NCI-H510A treated with DMSO at 0.1 percent for 48 hours (cell line): ENCODE results near the gene ARHGAP45.

Experiments
- DNase-seq: peaks from one replicate; lab custom pipeline; 2025; lab: John Stamatoyannopoulos, UW

ARHGAP45 gene

DNA sequence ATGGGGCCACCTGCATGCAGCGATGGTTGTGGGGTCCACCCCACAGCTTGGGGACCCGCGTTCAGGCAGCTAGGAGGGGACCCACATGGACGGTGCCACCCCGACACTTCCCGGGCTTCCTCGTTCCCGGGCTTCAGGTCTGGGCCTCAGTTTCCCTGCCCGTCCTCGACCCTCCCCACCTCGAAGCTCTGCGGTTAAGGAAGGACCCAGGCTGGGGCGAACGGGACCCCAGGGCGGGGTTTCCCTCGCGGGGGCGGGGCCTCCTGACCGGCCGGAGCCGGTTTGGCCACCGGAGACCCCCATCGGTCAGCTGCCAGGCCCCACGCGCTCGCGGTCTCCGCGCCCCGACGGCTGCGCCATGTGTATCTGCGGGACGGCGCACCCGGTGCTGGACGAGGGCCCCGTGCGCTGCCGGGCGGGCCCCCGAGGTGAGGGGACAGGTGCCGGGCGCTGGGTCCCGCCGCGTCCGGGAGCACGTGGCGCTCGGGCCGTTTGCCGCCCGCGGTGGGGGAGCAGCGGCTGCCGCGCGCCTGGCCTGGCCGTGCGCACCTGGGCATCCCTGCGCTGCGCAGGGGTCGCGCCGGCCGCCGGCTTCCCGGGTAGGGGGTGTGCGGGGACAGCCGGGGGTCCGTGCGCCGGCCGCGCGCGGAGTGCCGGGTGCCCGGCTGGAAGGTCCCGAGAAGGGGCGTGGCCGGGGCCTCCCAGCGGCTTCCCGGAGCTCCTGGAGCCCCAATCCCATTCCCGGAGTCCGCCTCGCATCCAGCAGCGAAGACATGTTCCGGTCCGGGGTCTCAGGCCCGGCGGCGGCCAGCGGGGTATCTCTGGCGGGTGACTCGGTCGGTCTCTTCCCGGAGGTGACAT, 4.2 kb downstream of the ARHGAP45 start:
- DNase-seq, result no peak

DNA sequence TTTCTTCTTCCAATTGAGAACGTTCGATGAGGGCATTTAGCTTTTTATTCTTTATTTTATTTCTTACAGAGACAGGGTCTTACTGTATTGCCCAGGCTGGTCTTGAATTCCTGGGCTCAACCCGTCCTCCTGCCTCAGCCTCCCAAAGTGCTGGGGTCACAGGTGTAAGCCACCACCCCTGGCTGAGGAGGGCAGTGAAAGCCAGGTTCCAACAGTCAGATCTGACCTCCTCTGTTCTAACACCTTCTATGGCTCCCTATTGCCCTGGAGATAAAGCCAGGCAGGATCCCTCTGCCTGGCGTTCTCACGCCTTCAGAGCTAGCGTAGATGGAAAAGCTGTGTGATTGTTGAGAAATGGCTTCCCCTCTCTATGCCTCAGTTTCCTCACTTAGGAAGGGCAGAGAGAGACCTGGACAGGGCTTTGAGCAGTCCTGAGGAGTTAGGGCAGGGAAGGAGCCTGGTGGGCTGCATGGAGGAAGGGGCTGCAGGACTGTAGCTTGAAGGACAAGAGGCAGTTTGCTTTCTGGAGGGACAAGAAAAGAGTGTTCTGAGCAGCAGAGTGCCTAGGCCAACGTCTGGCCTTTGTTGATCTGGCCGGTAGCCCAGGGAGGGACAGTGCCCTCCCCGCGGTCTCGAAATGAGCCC, 5.5 kb downstream of the ARHGAP45 start:
- no peak for DNase-seq

DNA sequence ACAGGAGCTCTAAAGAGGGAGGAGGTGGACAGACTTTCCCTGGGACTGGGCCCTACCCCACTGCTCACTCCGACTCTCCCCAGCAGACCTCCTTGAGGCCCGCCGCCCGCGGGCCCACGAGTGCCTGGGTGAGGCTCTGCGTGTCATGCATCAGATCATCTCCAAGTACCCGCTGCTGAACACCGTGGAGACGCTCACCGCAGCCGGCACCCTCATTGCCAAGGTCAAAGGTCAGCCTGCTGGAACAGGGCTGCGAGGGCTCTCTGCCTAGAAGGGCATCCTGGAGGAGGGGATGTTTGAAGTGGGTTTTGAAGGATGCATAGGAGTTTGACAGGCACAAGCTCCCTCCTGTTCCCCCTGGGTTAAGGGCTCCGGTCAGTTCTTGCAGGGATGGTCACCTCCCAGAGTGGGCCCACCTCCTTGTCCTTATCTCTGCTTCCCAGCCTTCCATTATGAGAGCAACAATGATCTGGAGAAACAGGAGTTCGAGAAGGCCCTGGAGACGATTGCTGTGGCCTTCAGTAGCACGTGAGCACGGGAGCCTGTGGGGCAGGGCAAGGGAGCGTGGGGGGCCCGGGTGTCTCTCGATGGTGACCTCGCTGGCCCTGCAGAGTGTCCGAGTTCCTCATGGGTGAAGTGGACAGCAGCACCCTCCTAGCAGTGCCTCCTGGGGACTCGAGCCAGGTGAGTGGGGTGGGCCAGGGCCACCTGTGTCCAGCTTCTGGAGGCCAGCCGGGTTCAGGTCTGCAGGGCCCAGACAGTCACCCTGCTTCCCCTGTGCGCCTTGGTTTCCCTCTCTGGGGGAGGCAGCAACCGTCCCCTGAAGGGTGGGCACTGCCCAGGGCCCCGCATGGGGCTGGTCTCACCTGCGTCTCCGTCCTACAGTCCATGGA, 6.3 kb downstream of the ARHGAP45 start:
- DNase-seq, result no peak

- no peak for DNase-seq
These were observed 7.1 kb downstream of the ARHGAP45 start for GRCh38 chr19:1073956-1074517.

GRCh38 chr19:1074544-1075283, 7.7 kb downstream of the ARHGAP45 start:
- DNase-seq, result peak; percentile 56

DNA sequence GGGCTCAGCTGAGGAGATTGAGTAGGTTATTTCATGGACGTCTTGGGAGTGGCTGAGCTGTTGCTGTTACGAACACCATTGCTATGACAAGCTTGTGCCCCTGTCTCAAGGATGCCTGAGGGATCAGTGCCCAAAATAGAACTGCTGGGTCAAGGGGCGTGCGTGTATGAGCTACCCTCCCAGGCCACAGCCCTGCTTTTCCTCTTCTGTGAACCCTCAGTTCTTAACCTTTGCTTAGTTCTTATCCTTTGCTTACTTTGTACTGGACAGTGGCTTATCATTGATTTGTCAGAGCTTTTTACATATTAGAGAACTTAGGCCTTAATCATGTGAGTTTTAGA, 9.0 kb downstream of the ARHGAP45 start:
- no peak for DNase-seq

DNA sequence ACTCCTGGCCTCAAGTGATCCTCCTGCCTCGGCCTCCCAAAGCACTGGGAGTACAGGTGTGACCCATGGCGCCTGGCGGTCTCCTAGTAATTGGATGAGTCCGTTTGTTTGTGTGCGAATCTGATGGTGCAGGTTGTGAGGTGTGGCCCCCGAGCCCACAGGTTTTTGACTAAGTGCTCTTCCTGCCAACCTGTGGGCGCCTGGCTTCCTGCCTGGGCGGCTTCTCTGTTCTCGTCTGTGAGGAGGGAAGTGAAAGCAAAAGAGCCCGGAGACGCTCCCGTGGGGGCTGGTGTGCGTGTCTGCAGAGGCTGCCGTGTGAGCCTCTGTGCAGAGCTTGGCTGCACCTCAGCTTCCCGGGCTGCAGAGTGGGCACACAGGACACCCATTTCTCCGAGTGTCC, 10.0 kb downstream of the ARHGAP45 start:
- DNase-seq, result no peak

DNA sequence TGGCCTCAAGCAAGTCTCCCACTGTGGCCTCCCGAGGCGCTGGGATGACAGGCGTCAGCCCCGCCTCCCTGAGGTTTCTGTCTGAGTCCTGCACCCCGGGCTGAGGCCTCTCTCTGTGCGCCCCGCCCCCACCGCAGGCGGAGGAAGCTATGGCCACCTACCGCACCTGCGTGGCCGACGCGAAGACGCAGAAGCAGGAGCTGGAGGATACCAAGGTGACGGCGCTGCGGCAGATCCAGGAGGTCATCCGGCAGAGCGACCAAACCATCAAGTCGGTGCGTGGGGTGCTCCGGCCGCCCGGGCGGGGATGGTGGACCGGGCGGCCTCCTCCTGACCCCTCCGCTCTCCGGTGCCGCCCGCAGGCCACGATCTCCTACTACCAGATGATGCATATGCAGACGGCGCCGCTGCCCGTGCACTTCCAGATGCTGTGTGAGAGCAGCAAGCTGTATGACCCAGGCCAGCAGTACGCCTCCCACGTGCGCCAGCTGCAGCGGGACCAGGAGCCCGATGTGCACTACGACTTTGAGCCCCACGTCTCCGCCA, 12.7 kb downstream of the ARHGAP45 start:
- DNase-seq, result peak; percentile 66

GRCh38 chr19:1080360-1081161, 13.6 kb downstream of the ARHGAP45 start:
- DNase-seq, result no peak

GRCh38 chr19:1081301-1082164, 14.6 kb downstream of the ARHGAP45 start:
- no peak for DNase-seq

DNA sequence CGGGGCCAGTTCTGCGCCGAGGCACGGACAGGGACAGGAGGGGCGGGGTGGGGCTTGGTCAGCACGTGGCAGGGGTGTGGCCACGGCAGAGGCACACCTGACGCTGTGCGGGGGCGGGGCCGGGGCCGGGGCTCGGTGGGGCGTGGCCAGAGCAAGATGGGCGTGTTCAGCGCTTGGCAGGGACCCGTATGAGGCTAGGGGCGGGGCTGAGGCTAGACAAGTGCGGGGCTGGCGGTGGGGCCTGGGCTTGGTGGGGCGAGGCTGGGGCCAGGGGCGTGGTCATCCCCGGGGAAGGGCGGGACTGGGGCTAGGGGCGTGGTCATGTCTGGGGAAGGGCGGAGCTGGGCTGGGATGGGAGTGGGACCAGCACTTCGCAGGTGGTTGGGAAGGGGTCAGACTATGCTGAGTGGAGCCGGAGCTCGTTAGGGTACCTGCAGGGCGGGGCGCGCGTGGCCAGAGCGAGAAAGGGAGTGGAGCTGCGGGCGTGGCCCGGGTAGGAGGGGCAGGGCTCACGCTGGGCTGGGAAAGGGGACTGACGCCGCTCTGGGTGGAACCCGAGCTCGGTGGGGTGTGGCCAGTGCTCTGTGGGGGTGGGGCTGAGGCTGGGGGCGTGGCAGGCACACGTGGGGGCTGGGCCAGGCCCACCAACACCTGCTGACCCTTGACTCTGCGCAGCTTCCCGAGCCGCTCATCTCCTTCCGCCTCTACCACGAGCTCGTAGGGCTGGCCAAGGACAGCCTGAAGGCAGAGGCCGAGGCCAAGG, 15.4 kb downstream of the ARHGAP45 start:
- DNase-seq, result peak; percentile 67

DNA sequence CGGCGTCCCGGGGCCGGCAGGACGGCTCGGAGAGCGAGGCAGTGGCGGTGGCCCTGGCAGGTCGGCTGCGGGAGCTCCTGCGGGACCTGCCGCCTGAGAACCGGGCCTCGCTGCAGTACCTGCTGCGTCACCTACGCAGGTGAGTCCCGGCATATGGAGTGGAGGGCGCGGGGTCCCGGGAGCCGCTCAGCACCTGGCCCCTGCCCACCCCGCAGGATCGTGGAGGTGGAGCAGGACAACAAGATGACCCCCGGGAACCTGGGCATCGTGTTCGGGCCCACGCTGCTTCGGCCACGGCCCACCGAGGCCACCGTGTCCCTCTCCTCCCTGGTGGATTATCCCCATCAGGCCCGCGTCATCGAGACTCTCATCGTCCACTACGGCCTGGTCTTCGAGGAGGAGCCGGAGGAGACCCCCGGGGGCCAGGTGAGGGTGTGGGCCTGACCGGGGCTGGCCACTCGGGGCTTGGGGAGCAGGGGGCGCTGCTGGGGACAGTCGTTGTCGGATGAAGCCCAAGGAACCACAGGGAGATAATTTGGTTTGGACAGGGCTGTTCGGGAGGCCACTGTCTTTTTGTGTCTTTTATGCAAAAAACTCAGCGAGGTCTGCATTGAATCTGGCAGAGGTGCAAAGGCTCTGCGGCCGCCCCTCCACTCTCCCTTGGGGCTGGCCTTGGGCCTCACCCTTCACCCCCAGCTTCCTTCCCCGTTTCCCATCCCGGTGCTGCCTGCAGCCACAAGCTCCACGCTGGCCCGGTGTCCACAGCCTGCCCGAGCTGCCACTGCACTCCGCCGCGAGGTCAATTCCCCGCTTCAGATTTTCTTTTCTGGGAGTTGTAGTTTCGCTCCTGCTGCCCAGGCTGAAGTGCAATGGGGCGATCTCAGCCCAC, 16.2 kb downstream of the ARHGAP45 start:
- no peak for DNase-seq

DNA sequence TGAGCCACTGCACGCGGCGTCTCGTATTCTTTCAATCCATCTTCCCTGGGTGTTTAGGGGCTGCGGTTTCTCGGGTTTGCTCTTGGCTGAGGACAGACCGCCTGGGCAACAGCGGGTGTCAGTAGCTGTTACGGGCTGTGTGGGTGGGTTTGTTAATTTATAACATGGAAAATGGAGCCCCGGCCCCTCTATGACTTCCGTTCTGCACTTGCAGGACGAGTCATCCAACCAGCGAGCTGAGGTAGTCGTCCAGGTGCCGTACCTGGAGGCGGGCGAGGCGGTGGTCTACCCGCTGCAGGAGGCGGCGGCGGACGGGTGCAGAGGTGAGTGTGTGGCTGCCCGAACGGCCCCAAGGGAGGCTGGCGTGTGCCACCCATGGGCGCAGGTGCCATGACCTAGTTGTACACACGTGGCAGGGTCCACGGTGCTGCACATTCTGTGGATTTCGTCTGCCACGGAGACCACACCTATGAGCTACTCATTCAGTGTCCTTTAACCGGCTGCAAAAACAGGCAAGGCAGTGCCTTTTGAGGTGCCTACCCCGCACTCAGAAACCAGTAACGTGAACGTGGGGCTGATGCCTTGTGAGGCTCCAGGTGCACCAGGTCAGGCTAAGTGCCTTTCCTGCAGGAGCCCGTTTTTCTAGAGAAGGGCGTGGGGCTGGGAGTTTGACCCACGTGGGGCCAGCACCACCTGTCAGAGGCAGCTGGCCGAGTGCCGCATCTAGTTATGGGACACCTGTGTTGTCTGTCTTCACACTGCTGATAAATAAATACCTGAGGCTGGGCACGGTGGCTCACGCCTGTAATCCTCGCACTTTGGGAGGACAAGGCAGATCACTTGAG, 17.3 kb downstream of the ARHGAP45 start:
- no peak for DNase-seq

DNA sequence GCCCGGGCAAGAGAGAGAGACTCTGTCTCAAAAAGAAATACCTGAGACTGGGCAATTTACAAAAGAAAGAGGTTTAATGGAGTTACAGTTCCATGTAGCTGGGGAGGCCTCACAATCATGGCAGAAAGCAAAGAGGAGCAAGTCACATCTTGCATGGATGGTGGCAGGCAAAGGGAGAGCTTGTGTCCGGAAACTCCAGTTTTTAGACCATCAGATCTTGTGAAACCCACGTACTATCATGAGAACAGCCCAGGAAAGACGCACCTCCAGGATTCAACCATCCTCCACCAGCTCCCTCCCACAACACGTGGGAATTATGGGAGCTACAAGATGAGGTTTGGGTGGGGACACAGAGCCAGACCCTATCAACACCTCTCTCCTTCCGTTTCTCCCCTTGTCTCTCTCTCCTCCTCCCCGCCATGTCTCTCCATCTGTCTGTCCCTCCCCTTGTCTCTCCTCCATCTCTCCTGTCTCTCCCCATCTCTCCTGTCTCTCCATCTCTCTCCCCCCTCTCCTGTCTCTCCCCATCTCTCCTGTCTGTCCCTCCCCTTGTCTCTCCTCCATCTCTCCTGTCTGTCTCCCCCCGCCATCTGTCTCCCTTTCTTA, 18.2 kb downstream of the ARHGAP45 start:
- DNase-seq, result no peak

- DNase-seq, result no peak
These were observed 18.9 kb downstream of the ARHGAP45 start for GRCh38 chr19:1085676-1086442.

DNA sequence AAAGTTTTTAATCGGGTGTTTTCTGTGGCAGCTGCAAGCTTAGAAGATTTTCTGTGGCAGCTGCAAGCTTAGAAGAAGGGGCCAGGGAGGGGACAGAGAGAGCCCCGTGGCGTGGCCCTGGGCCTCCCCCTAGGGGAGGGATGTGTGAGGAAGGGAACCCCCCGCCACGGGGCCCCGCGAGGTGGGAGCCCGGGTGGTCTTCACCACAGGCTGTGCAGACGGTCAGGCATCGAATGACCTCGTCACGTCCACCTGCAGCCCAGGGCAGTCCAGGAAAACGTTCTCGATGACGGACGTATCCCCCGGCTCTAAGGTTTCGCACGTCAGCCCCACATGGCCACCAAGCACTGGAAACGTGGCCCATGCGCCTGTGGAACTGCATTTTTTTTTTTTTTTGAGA, 19.6 kb downstream of the ARHGAP45 start:
- no peak for DNase-seq
